ENCODE measurements around the gene STK38.

DNA sequence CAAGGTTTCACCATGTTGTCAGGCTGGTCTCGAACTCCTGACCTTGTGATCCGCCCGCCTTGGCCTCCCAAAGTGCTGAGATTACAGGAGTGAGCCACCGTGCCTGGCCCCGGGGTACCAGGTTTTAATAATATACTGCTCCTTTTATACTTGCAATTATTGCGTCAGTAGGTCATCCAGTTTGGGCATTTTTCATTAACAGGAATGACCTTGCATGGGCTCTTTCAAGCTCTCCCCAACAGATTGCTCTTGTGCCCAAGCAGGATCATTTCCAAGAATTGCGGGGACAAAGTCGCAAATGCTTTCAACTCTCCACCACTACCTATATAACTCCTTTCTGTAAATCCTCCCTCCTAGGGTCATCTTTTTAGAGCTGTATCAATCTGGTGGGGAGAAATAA, 23.8 kb downstream of the STK38 start:
- TF ChIP-seq, protein P1, sequence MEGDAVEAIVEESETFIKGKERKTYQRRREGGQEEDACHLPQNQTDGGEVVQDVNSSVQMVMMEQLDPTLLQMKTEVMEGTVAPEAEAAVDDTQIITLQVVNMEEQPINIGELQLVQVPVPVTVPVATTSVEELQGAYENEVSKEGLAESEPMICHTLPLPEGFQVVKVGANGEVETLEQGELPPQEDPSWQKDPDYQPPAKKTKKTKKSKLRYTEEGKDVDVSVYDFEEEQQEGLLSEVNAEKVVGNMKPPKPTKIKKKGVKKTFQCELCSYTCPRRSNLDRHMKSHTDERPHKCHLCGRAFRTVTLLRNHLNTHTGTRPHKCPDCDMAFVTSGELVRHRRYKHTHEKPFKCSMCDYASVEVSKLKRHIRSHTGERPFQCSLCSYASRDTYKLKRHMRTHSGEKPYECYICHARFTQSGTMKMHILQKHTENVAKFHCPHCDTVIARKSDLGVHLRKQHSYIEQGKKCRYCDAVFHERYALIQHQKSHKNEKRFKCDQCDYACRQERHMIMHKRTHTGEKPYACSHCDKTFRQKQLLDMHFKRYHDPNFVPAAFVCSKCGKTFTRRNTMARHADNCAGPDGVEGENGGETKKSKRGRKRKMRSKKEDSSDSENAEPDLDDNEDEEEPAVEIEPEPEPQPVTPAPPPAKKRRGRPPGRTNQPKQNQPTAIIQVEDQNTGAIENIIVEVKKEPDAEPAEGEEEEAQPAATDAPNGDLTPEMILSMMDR (conservative IDR thresholded peaks at IDR 0.05; ENCODE audit: low read length): no peak
- TF ChIP-seq EZH2phosphoT487 (IDR thresholded peaks at IDR 0.05; ENCODE audit: borderline replicate concordance, low read depth, low read length): no peak
